HG02943 (cell line): ENCODE data around the gene HRH3.

Source experiments
- ATAC-seq: cut with Tn5 transposase; IDR thresholded peaks from one replicate; pipeline ENCODE4 v1.9.1; 2021; ENCODE audit warnings: mild to moderate bottlenecking, low read depth, moderate library complexity; ENCODE audit not compliant: unreplicated experiment

HRH3 gene

GRCh38 chr20:62231292-62231691 lies 11.2 kb upstream of the HRH3 start:
- no peak for ATAC-seq

DNA sequence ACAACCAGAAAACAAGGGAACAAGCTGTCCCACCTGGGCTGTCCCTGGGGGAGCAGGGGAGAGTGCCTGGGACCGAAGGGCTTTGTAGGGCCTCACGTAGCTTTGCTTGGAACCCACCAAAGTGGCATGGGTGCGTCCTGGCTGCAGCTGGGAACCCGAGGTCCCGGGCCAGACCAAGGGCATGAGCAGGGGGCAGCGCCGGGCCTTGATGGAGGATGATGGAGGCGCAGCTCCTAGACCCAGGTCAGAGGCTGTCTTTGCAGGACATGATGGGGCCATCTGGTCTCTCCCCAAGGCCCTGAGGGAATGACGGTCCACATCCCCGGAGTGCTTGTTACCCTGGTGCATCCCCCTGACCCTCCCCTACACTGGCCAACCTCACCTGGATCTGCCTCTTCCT lies 10.6 kb upstream of the HRH3 start:
- no peak for ATAC-seq

DNA sequence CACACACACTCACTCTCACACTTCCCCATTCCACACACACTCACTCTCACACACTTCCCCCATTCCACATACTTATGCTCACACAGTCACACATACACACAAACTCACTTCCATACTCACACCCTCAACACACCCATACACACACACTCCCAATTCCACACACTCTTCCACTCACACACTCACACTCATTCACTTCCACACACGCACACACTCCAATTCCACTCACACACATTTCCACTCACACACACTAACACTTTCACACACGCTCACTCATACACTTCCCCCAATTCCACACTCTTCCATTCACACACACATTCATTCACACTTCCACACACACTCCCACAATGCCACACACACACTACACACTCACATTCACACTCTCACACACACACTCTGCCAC lies 10.2 kb upstream of the HRH3 start:
- no peak for ATAC-seq

DNA sequence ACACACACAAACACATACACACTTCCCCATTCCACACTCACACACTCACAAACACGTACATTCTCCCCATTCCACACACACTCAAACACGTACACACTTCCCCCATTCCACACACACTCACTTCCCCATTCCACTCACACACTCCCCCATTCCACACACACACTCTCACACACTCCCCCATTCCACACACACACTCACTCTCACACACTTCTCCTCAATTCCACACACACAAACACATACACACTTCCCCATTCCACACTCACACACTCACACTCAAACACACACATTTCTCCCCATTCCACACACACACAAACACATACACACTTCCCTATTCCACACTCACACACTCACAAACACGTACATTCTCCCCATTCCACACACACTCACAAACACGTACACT lies 9.6 kb upstream of the HRH3 start:
- no peak for ATAC-seq

DNA sequence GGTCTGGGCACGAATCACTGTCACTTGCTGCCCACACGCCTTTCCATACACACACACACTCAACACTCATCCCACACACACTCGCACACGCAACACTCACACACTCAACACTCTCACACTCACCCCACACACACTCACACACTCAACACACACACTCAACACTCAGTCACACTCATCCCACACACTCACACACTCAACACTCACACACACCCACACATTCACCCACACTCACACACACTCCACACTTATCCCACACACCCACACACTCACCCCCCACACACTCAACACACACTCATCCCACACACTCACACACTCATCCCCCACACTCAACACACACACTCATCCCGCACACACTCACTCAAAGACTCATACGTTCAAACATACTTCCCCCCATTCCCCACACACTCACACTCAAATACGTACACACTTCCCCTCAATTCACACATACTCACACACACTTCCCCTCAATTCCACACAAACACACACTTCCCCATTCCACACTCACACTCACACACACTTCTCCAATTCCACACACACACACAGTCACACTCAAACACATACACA lies 9.0 kb upstream of the HRH3 start:
- no peak for ATAC-seq

DNA sequence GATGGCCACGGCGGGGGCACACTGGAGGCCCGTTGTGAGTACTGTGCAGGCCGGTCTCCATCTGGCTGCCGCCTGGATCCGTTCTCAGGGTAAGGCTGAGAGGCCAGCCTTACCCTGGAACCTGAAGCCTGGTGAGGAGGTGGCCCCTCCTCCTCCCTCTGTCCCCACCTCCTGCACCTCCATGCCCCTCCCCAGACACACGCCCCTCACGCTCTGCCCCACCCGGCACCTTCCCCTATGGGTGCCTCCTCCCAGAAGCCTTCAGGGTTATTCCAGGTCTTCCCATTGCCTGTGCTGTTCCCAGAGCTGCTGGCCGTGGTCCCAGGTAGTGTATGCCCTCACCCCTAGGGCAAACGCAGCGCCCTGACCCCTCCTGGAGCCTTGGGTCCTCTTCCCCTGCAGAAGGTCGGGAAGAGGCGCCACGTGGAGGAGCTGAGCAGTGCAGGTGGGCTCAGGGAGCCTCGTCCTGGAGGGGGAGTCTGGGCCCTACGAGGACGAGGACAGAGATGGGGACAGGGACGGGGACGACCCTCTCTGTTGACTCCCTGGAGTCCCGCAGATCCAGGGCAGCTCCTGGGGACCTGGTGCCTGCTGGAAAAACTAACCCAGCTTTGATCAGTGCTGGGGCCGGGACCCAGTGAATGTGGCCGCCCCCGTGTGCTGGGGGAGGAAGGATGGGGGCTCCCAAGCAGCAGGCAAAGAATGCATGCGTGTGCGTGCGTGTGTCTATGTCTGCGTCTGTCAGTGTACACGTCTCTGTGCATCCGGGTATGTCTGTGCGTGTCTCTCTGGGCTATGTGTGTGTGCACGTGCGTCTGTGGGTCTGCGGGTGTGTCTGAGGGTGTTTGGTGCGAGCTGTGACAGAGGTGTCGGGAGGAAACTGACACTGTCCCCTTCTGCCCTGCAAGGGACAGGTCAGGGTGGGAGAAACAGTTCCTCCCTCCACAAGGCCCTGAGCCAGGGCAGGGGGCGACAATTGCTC lies 8.2 kb upstream of the HRH3 start:
- ATAC-seq, result no peak

DNA sequence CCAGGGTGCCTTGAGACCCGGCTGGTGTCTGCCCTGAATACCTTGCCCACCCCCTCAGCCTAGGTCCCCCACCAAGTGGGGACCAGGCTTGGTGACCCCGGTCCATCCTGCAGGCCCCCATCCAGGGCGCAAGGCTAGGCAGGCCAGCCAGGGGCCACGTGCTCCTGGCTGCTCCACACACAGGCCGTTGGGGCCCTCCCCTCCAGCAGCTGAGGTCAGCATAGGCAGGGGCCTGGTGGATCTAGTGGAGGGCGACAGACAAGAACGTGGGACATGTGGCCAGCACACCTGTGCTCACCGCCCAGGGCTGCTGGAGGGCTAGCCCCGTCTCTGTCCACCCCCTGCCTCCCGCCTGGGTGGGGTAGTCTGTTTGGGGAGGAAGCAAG lies 7.5 kb upstream of the HRH3 start:
- no peak for ATAC-seq

- no peak for ATAC-seq
Measured at GRCh38 chr20:62226707-62227590, 6.9 kb upstream of the HRH3 start.

- ATAC-seq, result no peak
Measured at GRCh38 chr20:62225820-62226635, 6.0 kb upstream of the HRH3 start.

DNA sequence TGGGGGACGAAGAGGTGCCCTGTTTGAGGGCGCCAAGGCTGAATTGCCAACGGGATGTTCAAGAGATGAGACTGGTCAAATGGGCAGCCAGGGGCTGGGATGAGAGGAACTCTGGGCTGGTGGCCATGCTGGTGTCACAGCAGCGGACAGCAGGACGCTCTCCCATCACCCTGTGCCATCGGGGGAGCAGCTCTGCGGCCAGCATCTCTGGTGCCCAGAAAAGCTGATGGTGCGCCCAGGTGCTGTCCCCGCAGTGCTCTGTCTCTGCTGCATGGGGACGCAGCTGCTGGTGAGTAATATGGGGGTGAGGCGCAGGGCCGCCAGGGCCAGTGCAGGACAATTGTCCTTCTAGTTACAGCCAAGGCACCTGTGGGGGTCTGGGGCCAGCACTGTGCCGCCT lies 4.9 kb upstream of the HRH3 start:
- ATAC-seq, result no peak

DNA sequence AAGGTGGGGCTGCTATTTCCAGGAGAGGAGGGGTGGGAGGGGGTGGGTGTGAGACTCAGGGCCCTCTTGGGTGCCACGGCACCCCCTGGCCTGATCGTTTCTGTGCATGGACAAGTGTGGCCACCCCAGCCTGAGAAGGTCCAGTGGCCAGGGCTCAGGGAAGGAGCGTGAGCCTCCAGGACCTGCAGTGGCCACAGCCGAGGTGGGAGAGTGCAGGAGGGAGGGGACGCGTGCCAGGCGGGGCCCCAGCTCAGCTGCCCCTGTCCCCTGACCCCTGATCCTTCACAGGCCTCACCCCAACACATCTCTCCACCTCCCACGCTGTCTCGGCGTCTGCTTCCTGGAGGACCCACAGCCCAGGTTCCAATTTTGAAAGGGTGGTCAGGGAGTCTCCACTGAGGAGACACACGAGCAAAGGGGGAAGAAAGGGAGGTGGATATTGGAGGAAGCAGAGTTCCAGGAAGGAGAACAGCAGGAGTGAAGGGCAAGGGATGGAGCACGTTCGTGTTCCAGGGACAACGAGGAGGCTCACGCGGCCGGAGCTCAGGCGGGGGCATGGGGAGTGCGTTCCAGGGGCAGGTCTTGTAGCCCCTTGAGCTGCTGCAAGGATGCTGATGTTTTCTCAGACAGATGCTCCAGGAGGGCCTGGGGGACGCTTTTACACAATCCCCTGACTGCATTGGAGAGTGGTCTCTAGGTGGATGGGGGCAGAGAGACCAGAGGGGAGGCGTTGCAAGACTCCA lies 4.2 kb upstream of the HRH3 start:
- no peak for ATAC-seq

GRCh38 chr20:62223571-62223970 lies 3.5 kb upstream of the HRH3 start:
- no peak for ATAC-seq

DNA sequence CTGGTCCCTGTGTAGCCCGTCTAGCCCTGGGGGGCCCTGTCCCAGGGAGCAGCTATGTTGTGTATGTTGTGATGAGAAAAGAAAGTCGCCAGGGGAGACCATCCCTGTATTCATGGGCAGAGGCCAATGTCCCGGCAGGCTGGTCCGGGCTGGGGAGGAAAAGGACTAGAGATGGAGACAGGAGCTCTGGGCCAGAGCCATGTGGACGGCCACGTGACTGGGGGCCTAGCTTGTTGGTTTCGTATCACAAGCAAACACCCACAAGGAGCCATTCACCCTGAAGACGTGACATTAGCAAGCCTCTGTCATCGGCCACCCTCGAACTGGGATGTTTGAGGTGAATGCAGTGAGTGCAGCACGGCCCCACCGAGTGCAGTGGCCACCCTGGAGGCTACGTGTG lies 2.9 kb upstream of the HRH3 start:
- ATAC-seq, result no peak

- no peak for ATAC-seq
Measured at GRCh38 chr20:62222266-62222850, 2.3 kb upstream of the HRH3 start.

- ATAC-seq, result no peak
Measured at GRCh38 chr20:62220666-62221568, 839 bp upstream of the HRH3 start.

DNA sequence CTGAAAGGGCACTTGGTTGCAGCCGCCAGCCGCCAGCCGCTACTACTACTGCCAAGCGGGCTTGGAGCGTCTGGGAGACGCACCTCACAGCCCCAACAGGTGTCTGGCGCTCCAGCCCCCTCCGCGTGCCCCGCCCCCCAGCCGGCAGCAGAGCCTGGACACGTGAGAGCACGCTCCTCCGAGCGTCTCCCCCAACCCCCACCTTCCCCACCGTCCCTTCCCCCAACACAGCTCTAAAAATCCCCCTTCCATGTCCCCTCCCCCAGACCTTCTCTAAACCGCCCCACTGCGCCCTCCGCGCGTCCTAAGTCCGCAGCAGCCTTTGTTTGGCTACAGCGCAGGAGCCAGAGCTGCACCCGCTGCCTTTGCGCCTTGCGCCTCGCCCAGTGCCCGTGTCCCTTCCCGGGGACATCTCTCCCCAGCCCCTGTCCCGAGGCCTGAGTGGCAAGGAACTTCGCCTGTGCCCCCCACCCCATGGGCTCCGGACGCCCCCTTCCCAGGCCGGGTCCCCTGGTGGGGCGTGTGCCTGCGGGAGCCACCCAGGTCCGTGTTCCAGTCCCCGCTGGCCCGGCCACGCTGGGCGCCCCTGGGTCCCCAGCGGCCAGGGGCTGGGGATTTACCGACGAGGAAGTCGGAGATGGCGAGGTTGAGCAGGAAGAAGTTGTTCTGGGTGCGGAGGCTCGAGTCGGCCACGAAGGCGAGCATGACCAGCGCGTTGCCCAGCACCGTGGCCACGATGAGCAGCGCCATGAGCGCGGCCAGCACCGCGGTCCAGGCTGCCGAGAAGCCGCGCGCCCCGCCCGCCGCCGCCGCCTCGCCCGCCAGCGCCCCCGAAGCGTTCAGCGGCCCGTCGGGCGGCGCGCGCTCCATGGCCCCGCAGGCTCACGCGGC lies 732 bp downstream of the HRH3 start:
- ATAC-seq, result no peak
